Fibroblast of skin of right biceps (primary cell): ENCODE data around the gene NELL1.

ENCODE experiments used
- DNase-seq: peaks from one replicate; pipeline ENCODE4 v3.0.0-alpha.2; 2013

Gene NELL1

DNA sequence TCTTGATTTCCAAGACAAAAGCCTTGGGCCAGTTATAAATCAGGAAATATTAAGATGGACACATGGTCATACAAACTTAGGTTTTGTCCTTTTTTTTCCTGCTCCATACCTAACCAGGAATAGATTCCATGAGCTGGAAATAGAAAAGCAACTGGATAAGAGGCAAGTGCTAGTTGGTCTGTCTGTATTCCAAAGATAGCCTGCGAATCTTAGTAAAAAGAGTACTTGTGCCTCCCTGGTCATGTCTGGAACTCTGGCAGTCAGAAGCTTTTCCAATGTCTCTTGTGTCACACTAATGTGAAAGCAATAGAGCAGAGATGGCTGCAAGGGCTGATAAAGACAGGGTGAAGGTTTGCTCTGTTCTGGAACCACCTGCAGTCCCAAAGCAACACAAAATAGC is 933.3 kb downstream of the NELL1 start:
- no peak for DNase-seq

DNA sequence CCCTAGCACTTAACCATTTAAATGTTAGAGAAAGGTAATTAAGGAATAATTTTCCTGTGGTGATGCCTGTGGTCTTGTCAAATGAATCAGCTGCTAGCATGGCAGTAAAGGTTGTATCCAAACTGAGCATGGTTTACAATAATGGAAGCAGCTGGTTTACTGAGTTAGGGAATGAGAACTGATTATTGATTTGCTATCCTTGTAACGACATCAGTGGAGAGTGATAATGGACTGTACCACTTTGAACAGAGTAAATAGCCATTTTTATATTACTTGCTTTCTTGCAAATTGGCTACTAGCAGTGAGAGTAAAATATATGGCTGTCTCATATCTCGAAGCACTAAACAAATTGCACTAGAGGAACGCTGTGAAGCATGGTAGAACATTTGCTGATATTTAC is 934.5 kb downstream of the NELL1 start:
- DNase-seq, result no peak

DNA sequence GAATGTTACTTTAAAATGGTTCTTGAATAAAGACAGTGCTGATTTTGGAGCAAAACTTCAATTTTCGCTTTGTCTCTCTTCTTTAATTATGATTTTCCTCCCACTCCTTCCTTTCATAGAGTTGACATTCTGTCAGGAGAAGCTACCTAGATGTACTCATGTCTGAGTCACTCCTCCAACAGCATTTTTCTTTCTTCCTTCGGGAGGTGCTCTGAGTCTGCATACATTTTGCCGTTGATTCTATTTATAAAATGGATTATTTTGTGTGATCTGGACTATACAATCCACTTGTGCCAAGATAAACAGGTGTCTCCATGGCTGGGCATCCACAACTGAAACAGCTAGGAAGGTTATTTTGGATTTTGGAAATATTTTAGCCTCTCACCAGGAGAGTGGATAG is 935.2 kb downstream of the NELL1 start:
- DNase-seq, result no peak

DNA sequence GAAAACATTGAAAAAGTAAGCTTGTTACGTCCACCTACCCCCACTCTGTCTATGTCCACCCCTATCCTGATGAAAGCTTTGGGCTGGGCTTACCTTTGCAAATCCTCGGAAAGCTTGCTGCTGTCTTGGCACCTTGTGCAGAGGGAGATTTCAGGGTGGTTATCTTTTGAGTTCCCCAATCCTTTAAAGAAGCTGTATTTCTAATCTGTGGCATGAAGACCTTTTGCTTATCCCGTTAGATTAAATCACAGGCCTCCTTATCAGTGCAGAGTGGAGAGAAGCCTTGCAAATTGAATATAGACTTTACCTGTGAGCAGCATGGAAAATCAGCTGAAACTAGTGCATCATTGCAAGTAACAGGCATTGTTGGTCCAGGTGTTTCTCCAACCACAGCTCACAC is 942.9 kb downstream of the NELL1 start:
- no peak for DNase-seq

DNA sequence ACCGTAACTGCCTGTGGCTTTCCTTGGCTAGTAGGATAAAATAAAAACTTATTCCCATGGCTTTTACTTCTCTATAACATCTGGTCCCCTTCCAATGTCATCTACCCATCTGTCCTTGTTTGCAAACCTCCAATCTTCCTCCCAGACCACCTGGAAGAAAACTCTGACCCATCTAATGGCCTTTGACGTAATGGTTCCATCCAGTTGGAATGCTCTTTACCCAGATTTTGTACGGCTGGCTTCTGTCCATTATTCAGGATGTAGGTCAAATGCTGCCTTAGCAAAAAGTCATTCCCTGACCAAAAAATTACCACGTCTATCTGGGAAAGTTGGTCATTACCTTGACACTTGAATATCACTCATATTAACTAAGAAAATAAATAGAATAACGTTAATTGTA is 945.6 kb downstream of the NELL1 start:
- no peak for DNase-seq

DNA sequence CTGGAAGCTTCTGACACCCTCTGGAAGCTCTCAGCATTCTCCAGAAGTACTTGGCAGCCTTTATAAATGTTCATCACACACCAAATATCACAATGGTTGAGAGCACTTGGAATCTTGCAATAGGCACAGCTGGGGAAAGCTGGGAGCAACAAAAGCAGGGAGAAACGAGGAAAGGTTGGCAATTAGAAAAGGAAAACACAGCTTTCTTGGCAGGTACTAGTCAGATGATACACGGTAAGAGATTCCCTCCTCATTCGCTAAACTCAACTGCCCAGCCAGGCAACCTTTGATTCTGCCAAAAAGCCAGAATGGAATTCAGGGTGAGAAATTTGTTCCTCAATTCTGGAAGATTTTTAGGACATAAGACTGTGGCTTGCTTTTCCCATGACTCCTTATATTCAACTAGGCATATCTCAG is 946.6 kb downstream of the NELL1 start:
- DNase-seq, result no peak

DNA sequence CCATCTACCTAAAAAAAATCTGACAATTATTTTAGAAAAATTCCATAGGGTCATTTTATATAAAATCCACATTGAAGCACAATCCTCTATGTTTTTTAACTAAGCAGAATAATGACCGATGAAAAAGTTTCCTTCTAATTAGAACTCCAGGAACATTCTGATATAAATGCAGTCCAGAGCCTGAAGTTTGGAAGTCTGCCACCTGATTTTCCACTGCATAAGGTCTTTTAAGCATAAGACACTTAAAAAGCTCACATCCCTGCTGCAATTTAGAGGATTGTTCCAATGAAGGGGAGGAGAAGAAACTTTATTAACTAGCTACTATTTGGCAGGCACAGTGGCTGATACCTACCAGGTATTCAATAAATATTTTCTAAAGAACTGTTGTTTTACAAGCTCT is 953.2 kb downstream of the NELL1 start:
- no peak for DNase-seq

DNA sequence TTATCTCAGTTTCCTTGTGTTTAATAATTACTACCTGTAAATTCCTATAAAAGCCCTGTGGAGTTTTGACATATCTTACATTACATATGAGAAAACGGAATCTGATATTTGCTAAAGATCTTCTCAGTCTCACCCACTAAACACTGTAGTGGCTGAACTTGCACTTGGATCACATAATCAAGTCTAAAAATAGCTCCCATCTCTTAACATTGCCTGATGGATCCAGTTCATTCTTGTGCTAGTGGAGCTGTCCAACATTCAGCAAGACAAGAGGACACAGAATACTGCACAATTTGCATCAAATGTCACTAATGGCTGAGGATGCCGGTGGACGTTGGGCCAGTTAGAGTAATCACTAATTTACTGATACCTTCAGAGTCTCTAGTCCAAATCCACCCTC is 953.6 kb downstream of the NELL1 start:
- no peak for DNase-seq
